Stimulated activated CD4-positive, alpha-beta T cell treated with anti-CD3 and anti-CD28 coated beads, Interleukin-12 subunit alpha, Interleukin-12 subunit beta, amount 100 ng/mL, for 48 hours (primary cell): ENCODE data around the gene TET3.

Experiments used
- DNase-seq, 3 donors: peaks; one replicate each; pipeline ENCODE4 v3.0.0-alpha.2; 2020; ENCODE audit warnings: low read depth in 2 of 3, low spot score in 1 of 3

TET3 gene

GRCh38 chr2:73964223-73964622 is 20.5 kb upstream of the TET3 start:
- DNase-seq, result no peak

- DNase-seq, result no peak
Observed at GRCh38 chr2:73965053-73965452, 19.7 kb upstream of the TET3 start.

GRCh38 chr2:73968357-73968937 is 16.3 kb upstream of the TET3 start:
- DNase-seq, result no peak

- no peak for DNase-seq
Observed at GRCh38 chr2:73969356-73969755, 15.4 kb upstream of the TET3 start.

GRCh38 chr2:73970141-73970803 is 14.4 kb upstream of the TET3 start:
- no peak for DNase-seq

- DNase-seq, result no peak
Observed at GRCh38 chr2:73970850-73971471, 13.7 kb upstream of the TET3 start.

GRCh38 chr2:73971722-73972121 is 13.0 kb upstream of the TET3 start:
- DNase-seq, result no peak

- DNase-seq, result no peak
Observed at GRCh38 chr2:73972846-73973245, 11.9 kb upstream of the TET3 start.

GRCh38 chr2:73975731-73976130 is 9.0 kb upstream of the TET3 start:
- no peak for DNase-seq

- DNase-seq, result no peak
Observed at GRCh38 chr2:73976803-73977202, 7.9 kb upstream of the TET3 start.

GRCh38 chr2:73977466-73977865 is 7.2 kb upstream of the TET3 start:
- DNase-seq, result no peak

- DNase-seq, result peak in 1 of 3 donors; percentile 61
Observed at GRCh38 chr2:73979021-73979420, 5.7 kb upstream of the TET3 start.

- no peak for DNase-seq
Observed at GRCh38 chr2:73979686-73980085, 5.0 kb upstream of the TET3 start.

GRCh38 chr2:73980566-73980965 is 4.1 kb upstream of the TET3 start:
- DNase-seq, result no peak

GRCh38 chr2:73981081-73982001 is 3.4 kb upstream of the TET3 start:
- no peak for DNase-seq

GRCh38 chr2:73982140-73982617 is 2.5 kb upstream of the TET3 start:
- no peak for DNase-seq

GRCh38 chr2:73983322-73984202 is 1.1 kb upstream of the TET3 start:
- no peak for DNase-seq

GRCh38 chr2:73984922-73985307 is 205 bp downstream of the TET3 start:
- DNase-seq, result peak in 1 of 3 donors; percentile 61

GRCh38 chr2:73985308-73986084 is 786 bp downstream of the TET3 start:
- peak in 1 of 3 donors; percentile 59 for DNase-seq
